GM21526 (cell line): Measurements from ENCODE around the gene TMEM86A.
A peak's percentile ranks its signal among the peaks of the same experiment; 100 is the strongest.

Experiments
- ATAC-seq: cut with Tn5 transposase; IDR thresholded peaks from one replicate; pipeline ENCODE4 v1.9.1; 2021; ENCODE audit warnings: moderate library complexity; ENCODE audit not compliant: unreplicated experiment, low FRiP score

The TMEM86A gene

DNA sequence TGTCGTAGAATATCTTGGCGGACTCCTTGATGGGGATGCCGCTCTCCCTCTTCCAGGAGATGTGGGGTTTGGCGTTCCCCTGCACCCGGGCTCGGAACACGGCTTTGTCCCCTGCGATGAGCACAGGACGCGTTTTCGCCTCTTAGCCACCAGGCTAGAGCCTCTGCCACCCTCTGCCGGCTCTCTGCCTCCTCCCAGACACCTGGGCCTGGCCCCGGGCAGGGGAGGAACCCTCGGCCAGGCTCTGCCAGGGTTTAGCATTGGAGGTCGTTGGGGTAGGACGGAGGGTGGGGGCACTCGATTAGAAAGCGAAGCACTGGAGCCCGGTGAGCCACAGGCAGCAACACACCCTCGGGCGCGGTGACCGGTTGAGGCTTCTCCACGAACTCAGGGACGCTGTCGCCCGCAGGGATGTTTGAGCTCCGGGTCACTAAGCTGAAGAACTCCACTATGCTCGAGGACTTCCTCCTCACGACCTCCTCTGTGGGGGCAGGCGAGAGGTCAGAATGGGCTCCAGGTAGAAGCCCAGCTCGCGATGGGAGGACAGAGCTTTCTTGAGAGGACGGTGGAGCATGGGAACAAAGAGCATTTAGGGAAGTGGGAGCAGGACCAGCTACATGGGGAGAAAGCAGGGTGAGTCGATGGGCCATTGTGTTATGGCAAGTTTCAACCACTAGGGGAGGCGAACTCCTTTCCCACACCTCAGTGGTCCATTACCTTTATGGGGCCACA lies 23.1 kb downstream of the TMEM86A start:
- peak; percentile 83 for ATAC-seq

DNA sequence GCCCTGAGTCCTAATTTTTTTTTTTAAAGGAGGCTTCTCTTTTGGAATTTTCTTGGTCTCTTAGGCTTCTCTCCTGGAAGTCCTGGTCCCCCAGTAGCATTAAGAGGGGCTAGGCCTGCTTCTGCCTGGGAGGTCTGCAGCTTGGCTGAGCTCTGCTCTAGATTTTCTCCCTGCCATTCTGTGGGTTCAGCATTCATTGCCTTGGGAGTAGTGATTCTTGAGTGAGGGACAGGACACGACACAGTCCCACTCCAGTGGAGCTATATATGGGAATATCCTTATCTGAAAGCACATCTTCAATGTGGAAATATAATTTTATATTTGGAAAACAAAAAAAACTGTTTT lies 23.7 kb downstream of the TMEM86A start:
- no peak for ATAC-seq

DNA sequence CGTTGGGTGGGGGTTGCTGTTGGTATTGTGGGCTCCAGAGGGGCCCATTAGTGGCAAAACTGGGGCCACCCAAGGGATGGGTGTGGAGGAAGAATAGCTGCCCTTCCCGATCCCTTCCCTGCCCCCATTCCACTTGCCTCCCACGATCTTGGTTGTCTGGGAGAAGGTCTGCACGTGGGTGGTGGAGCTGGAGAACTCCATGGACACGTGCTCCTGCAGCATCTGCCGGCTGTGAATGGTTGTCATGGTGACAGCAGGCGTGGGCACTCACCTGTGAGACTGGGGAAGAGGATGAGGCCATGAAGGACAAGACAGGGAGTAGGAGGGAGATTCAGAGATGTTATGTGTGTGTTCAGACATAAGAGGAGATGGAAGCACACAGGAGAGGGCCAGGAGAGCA lies 25.4 kb downstream of the TMEM86A start:
- no peak for ATAC-seq

DNA sequence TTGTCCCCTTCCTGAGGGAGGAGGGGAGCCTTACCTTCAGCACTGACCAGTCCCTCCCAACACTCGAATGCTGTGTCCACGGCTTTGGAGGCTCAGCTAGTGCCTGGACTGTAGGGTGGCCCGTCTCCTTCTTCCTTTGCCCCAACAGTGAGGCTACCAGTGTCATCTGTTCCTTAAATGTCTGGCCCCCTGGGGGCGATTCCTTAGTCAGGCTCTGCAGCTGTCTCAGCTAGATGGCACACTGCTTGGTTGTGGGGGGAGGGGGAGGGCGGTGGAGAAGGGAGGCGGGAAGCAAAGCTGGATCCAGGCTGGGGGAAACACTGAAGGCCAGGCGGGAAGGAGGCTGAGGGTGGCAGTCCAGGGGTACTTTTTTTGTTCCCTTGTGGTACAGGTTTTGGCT lies 27.5 kb downstream of the TMEM86A start, which contains the start of gene IGSF22:
TSS of gene IGSF22 (minus strand) at position 149 of the 400 bp plus-strand sequence. CDS start 1,952 bp downstream, outside the sequence.
- no peak for ATAC-seq

DNA sequence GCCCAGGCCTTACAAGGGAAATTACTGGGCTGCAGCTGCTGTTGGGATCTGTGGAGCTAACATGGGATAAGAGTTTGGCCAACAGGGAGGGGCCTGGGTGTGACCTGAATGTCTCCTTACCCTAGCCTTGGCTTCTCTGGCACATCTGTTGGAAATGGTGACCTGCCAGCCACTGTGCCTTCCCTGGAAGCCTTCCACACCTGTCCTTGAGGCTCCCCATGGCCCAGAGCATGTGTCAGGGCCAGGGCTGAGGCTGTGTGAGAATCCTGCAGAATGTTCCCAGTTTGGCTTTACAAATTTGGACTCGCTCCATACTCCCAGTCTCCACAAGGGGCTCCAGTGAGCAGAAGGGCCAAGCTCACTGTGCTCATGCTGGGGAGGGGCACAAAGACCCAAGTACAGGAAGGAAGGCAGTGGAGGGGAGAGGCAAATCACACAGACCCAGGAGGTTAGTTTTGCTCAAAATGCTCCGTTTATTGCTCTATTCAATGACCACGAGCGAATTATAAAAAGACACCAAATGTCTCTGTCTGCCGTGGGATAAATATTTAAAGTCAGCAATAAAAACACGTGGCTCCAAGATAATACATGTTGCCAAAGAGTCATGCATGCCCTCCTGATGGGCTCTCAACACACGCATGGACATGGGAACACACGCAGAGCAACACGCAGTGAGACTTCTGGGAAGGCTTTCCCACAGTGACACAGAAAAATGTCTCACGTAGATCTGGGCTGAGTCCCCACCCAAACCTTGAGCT lies 29.1 kb downstream of the TMEM86A start:
- ATAC-seq = peak; percentile 48

DNA sequence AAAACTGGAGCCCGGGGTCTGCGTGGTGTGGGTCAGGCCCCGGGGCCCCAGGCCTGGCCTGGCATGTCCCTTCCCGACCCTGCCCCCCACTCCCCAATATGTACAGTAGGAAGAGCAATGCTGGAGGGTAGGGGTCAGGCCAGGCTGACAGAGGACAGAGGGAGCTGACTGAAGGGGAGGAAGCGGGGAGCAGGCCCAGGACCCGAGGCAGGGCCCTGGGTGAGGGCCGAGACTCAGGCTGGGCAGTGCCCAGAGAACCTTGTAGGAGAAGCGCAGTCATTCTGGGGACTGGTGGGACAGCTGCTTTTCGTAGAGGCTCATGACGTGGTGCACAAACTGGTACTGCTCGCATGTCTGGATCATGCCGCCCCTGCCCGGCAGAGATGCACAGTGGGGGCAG lies 30.1 kb downstream of the TMEM86A start:
- ATAC-seq = no peak

DNA sequence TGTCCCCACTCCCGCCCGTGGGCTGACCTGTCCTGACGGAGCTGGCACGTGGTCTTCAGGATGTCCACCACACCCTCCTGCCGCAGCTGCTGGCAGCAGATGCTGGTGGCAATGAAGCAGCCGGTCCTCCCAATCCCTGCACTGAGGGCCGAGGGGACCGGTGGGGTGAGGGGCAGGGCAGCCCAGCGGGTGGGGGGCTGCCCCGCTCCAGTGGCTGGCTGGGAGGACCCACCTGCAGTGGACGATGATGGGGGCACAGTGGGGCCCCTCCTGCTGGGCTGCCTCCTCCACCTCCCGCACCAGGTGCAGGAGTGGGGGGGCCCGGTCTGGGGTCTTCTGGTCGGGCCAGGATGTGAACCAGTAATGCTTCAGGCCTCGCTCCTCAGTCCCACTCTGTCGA lies 30.8 kb downstream of the TMEM86A start:
- ATAC-seq = no peak

DNA sequence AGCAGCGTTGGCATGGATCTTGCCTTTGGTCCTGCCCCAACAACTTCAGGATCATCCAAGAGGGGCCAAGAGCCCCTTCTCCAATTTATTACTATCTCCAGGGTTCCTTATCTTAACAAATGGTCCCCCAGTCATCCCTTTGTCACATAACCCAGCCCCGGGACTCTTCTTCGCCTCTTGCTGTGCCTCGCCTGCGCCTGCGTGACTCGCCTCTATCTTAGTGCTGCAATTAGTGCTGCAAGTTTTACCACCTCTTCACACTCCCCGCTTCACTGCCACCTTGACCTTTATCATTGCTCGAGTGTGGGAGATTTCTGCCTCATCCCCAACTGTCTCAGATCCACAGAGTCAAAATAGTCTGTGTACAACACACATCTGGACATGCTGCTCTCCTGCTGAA lies 31.4 kb downstream of the TMEM86A start:
- no peak for ATAC-seq

DNA sequence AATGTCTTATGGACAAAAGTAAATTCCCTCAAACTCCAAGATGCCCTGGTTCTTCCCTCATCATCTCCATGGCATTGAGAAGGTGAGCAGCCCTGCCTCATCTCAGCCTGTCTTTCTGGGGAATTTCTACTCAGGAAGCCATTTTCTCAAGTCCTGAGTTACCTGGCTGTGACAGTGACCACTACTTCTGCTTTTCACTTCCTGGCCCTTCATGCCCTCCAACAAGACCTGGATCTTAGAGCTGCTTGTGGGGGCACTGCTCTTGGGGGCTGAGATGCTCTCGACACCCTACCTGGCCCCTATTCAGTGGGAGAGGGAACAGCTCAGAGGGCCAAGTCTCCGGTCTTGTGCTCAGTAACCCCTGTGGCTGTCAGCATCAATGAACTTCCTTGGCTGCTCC lies 32.9 kb downstream of the TMEM86A start:
- no peak for ATAC-seq

DNA sequence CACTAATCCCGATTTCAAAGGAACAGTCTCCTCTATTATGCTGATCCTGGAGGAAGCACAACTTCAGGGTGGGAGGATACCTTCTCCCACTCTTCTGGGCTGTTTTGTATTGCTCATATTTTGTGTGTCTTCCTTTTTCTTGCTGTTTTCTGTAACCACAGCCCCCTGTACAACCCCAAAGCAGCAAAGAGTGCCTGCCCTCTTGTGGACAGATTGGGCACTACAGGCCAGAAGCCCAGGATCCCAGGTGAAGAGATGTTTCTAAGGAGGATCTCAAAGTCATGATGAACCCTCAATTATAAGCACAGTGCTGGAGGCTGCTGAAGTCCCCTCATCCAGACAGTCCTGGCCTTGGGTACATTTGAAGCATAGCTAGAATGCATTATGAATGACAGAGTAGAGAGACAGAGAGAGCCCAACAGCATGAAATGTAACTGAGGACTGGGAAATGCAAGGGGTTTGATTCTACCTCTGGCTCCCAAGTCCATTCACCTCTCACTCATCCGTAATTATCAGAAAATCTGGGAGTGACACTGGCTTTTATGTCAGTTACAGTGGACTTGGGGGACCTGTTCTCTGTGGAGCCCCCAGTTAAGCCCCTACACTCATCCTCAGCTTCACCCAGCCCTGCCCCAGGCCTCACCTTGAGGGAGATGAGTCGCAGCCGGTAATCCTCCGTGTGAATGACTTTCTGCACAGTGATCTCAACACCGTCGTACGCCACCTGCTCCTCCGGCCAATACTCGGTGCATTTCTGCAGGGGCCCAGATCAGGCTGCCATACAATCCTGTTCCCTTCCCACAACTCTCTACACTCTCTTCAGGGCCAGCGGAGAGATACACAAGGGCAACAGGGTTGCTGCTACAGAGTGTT lies 33.6 kb downstream of the TMEM86A start:
- ATAC-seq = peak; percentile 55

DNA sequence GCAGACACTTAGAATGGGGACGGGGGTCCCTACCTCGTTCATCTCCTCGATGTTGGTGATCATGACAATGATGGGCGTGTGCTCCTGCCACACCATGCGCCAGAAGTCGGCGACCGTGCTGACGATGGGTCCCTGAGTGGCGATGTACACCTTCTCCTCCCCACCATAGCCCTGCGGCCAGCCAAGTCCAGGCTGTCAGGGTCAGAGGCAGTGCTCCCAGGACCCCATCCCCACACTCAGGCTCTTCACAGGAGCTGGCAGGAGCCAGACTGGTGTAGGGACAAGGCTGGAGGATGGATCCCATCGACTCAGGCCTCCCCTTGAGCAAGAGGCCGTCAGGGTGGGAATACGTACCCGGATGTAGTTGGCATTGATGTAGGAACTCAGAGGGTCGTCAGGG lies 34.6 kb downstream of the TMEM86A start:
- no peak for ATAC-seq

DNA sequence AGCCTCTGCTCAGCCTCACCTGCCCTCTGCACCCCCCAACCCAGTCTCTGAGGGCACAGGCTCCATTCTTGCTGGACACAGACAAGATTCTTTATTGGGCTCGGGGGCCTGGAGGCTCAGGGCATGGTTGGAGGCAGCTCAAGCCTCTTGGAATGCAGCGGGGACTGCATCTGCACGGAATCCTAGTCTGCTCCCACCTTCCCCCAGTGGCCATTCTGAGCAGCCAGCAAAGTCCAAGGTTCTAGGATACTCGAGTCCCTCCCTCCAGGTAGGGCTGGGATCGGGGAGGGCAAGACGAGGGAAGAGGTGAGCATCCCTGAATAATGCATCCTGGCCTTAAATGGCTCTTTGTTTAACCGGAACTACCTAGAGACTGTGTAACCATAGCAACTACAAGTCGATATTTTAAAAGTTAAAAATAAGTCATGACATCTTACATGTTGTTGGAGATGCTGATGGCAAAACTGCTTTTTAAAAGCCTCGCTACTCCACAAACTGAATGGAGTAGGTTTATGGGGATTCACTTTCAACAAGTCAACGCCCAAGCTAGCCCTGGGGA lies 38.1 kb downstream of the TMEM86A start:
- ATAC-seq = no peak

DNA sequence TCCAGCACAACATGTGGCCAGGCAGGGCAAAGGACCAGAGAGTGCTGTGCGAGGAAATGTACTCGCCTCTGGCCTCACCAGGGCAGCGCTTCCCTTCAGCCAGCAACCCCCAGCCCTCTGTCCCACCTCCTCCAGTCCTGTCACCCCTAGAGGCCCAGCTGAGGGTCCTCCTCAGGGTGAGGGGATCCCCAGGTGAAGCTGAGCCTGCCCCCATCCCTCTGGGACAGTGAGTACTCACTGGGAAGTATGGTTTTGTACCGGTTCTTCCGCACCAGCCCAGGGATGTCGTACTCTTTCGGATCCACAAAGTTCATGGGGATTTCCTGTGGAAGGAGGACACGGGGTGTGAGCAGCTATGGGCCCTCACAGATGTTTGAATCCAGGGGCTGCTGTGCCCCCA lies 39.1 kb downstream of the TMEM86A start:
- ATAC-seq = no peak

DNA sequence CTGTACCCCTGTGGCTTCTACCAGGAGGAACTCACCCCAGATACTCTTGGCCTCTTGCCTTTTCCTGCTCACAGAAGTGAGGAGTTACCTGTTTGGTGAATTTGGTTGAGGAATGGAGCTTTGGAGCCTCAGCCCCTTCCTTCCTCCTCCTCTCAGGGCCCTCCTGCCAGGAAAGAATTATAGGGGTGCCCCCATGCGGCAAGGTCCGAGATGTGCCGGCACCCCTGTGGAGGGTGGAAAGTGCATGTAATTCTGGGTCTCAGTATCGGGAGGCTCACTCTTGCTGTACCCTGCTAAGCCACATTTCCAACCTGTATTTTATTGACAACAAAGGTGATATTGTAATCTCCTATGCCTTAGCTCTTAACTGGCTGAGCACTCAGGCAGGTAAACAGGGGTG lies 41.1 kb downstream of the TMEM86A start:
- no peak for ATAC-seq

DNA sequence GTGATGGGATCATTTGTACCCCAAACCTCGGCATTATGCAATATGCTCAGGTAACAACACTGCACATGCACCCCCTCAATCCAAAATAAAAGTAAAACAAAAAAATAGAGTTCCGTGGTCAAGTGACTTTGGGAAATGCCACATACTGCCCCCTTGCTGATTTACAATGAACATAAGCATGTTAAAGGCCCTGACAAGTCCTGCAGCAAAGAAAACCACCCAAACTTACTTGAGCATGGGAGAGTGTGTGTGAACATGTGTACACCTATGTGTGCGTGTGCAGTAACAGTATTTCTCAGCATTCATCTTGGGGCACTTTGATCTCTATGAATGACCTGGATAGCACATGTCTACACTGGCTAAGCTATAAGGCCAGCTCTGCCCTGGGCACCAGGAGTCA lies 43.2 kb downstream of the TMEM86A start:
- ATAC-seq = no peak

DNA sequence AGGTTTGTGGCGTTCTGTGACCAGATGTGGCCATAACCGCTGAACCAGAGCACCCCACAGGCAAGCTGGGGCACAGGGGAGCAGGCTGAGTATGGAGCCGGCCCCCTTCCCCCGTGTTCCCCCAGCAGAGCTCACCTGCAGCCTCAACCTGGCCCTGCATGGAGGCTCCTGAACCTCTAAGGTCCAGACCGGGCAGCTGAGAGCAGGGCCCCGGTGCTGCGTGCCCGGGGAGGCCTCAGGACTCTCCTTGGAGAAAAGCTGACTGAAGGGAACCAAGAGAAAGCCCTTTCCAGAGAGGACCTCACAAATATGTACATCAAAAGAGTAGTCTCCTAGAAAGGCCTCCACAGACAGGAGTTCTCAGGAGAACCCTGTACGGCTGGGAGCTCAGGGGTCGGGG lies 44.8 kb downstream of the TMEM86A start:
- ATAC-seq = no peak

DNA sequence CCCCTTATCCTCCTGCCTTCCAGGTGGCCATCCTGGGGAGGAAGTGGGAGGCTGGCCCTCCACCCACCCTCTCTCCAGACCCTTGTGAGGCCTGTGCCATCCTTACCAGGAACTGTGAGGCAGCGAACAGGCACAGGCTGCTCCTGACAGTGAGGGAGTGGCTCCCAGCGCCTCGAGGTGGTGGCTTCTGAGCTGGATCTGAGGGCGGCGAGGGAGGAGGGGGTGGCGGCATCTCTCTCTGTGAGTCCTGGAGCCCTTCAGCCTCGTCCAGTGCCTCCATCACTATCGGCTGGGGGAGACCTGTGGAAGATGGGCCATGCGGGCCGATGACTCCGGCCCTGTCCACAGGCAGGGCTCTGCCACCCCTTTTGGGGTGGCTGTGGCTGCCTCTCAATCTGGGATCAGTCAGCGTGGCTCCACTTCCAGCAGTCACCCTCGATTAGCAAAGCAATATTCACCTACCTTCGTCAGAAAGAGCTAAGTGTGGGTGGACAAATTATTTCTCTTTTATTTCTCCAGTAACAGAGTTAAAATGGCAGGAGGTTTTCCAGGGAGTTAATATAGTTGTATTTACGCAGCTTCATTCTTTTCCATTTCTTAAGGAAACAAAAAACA lies 45.4 kb downstream of the TMEM86A start:
- ATAC-seq = no peak

DNA sequence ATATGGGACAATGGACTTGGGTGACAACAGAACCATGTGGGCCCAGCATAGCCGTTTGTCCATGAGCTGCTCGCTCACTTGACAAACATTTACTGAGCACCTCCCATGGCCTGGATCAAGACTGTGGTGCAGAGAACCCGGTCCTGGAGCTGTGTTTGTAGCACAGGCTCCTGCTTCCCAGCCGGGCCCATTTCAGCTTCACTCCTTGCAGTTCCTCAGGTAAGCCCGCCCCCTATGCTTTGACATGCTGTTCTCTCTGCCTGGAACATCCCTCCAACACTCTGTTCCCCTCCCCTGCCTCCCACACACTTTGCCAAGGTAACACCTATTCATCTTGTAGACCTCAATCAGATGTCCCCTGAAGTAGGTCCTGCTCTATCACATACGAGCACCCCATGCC lies 46.7 kb downstream of the TMEM86A start:
- no peak for ATAC-seq

DNA sequence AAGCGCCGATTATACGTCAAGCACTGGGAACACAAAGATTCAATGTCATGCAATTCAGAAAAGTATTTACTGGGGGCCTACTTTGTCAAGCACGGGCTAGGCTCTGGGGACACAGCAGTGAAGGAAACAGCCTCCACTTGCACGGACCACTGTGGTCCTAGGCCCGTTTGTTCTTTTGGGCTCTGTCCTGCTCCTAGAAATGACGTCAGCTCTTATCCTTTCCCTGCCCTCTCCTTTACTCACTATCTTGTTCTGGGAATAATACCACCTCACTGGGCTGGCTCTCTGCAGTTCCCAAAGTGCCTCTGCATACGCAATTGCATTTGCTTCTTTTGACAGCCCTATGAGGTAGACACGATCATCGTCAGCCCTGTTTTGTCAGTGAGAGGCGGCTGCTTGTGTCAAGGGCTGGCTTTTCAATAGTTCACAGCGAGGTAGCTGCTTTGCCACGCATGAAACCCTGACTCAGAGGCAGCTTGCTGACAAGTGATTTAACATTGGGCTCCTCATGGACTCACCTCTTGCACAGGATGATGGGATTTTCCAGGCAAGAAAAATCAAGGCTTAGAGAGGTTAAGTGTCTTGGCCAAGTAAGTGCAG lies 50.3 kb downstream of the TMEM86A start:
- ATAC-seq = no peak

DNA sequence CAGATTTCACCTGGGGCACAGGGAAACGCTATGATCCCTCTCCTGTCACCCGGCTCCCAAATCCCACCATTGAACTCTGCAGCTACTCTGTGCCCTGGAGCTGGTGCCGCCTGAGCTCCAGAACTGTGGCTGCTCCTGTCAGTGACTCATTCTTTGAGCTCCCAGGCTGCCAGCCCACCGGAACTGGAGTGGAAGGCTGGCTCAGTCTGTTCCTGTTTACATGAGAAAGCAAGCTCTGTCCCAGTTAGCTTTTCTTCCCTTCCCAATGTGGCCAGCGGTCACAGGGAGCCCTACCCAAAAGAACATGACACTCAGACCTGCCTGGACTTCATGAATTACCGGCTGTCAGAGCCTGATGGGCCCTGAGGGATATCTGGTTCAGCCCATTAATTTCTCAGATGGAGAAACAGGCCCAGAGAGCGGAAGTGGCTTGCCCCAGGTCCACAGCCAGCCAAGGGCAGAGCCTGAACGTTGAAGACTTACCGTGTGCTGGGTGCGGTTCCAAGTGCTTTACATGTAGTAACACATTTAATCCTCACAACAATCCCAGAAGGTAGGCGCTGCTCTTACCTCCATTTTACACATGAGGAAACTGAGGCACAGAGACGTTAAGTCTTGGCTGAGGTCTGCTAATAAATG lies 51.2 kb downstream of the TMEM86A start:
- ATAC-seq = no peak
